GM21423 (cell line): Measurements from ENCODE around the gene GRIN2A.

Experiments used
- ATAC-seq: cut with Tn5 transposase; IDR thresholded peaks from one replicate; pipeline ENCODE4 v1.9.1; 2021; ENCODE audit warnings: mild to moderate bottlenecking, moderate library complexity; ENCODE audit not compliant: unreplicated experiment

The GRIN2A gene

DNA sequence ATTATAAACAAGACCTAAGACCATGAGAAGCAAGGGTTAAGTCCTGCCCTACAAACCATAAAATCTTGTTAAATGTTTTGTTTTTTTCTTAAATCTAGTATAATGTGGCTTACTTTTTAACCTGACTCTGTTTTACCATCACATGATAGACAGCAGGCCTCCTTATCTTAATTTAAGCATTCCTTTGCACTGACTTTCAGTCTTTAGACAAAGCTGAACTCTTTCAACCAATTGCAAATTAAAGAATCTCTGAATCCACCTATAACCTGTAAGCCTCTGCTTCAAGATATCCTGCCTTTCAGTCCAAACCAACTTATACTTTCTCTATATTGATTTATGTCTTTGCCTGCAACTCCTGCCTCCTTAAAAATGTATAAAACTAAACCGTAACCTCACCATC, 478.5 kb downstream of the GRIN2A start:
- no peak for ATAC-seq
